Measurements from ENCODE around the gene CLK2.
"Not testable (repeated sequence)": the region's sequence is repeated elsewhere in the genome, so short reads cannot be mapped to it uniquely, and the experiment has no call there.

The CLK2 gene

DNA sequence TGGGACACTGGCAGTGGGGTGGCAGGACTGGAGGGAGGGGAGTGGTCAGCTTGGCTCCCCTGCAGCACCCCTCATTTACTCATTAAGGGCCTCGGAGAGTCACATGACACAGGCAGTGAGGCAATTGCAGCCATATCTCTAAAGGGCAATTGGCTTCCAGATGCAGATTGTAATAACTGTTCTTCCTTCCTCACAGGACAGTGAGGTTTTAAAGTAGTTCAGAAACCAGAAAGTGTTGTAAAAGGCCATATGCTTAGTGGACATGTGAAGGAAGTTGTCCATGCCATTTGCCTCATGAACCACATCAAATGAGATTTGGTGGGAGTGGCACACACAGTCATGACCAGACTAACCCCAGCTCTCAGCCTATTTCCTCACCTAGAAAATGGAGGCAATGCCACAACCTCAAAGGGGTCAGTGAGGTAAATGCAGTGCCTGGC, 53.7 kb downstream of the CLK2 start:
- Histone ChIP-seq H3K27ac (no peak overlapping the region), H3K4me3 (ENCODE audit: low read depth, low read length) (no peak overlapping the region), H3K27me3 (replicated peaks) (no peaks in the 10 kb centered on the region), H3K36me3 (replicated peaks) (no peaks in the 10 kb centered on the region)
- in situ Hi-C loops (cut with HindIII; ENCODE audit: low pct_ligation_motif_present, low sequenced_read_pairs) = no loop called here
- TF ChIP-seq, protein P1, sequence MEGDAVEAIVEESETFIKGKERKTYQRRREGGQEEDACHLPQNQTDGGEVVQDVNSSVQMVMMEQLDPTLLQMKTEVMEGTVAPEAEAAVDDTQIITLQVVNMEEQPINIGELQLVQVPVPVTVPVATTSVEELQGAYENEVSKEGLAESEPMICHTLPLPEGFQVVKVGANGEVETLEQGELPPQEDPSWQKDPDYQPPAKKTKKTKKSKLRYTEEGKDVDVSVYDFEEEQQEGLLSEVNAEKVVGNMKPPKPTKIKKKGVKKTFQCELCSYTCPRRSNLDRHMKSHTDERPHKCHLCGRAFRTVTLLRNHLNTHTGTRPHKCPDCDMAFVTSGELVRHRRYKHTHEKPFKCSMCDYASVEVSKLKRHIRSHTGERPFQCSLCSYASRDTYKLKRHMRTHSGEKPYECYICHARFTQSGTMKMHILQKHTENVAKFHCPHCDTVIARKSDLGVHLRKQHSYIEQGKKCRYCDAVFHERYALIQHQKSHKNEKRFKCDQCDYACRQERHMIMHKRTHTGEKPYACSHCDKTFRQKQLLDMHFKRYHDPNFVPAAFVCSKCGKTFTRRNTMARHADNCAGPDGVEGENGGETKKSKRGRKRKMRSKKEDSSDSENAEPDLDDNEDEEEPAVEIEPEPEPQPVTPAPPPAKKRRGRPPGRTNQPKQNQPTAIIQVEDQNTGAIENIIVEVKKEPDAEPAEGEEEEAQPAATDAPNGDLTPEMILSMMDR (IDR thresholded peaks at IDR 0.05; ENCODE audit: low read depth, low read length, missing control alignments) = no peak
- DNase-seq = no peak

GRCh38 chr1:155218854-155219591, 54.3 kb downstream of the CLK2 start:
- in situ Hi-C loops (cut with HindIII; ENCODE audit: low pct_ligation_motif_present, low sequenced_read_pairs) = no loop called here
- peak; percentile 66 for DNase-seq
- Histone ChIP-seq H3K36me3 (replicated peaks) (no peaks in the 10 kb centered on the region), H3K27me3 (replicated peaks) (no peaks in the 10 kb centered on the region), H3K4me3 (ENCODE audit: low read depth, low read length) (peak overlapping the region; percentile 3), H3K27ac (no peak overlapping the region)
- TF ChIP-seq, protein P1 (IDR thresholded peaks at IDR 0.05; ENCODE audit: low read depth, low read length, missing control alignments) = no peak

DNA sequence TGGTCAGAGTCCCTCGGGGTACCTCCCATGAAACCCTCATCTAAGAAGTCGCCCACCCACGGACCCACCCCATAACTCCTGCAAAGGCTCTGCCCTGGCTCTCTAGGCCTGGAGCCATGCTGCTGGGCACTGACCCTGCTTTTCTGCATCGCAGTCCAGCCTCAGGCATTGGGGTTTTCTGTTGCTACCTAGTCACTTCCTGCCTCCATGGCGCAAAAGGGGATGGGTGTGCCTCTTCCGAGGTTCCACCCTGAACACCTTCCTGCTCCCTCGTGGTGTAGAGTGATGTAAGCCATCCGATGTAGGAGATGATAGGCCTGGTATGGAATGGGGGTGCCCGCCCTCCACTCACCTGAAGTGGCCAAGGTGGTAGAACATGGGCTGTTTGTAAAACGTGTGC, 58.6 kb downstream of the CLK2 start:
- DNase-seq; H3K36me3 ChIP-seq (replicated peaks); H3K27ac ChIP-seq; H3K27me3 ChIP-seq (replicated peaks); H3K4me3 ChIP-seq (ENCODE audit: low read depth, low read length); in situ Hi-C loops (cut with HindIII; ENCODE audit: low pct_ligation_motif_present, low sequenced_read_pairs): not testable (repeated sequence)
